ENCODE measurements around the gene RAB5IF. TPM values are rescaled to one million over a fixed set of nuclear protein-coding genes. Genes with fewer than 3 reads are reported as not detected.
A peak's percentile ranks its signal among the peaks of the same experiment; 100 is the strongest.

Gene RAB5IF
- total and polyA plus RNA-seq, 7 experiments from 2014 or later: 47.9 to 153 (median 93.9) TPM

- Histone ChIP-seq H3K4me1 (ENCODE audit: control insufficient read depth in 2 of 2, insufficient read depth in 2 of 2, low read length in 2 of 2) (no peaks in the 10 kb centered on the region), H3K36me3 (ENCODE audit: control insufficient read depth in 2 of 3, insufficient read depth in 3 of 3, low read length in 3 of 3) (peaks cover 10 to 55% (median 24%) of the 10 kb centered on the region in 3 experiments), H3K9me3 (ENCODE audit: control insufficient read depth in 2 of 3, low read length in 3 of 3) (no peaks in the 10 kb centered on the region), H3K4me3 (ENCODE audit: low read length) (no peak overlapping the region), H3K27me3 (ENCODE audit: control insufficient read depth in 2 of 2, insufficient read depth in 2 of 2, low read length in 2 of 2) (no peaks in the 10 kb centered on the region), H3K27ac (ENCODE audit: low read depth, low read length) (peak overlapping the region; percentile 41)
- H3K4me1 Mint-ChIP-seq: peaks cover 5 to 21% (median 18%) of the 10 kb centered on the region in 7 donors
- ChIA-PET CTCF (interaction anchor here (0.8 to 2.9 kb wide), 3 partner anchors 31 to 241 kb away, joined by 3 to 15 read pairs (median 7); partner anchors contain the start of gene SLA2), POLR2A (interaction anchor here (0.7 to 2.4 kb wide), 3 partner anchors 9 to 1636 kb away, joined by 3 to 15 read pairs (median 3); partner anchors contain the start of genes RAB5IF and SLA2)
- H3K4me3 Mint-ChIP-seq: no peak overlapping the region
- ATAC-seq (no peak), DNase-seq (no peak)
- H3K9me3 Mint-ChIP-seq: no peaks in the 10 kb centered on the region
- H3K27me3 Mint-ChIP-seq: no peaks in the 10 kb centered on the region
- H3K27ac Mint-ChIP-seq: peak overlapping the region in 8 of 9 donors; percentile 17 to 77 (median 50)
- intact Hi-C loops (cut with micrococcal nuclease): loop anchor here (5.0 to 10.0 kb wide), 2 partner anchors 247 to 250 kb away; a partner anchor contains a TSS
- H3K36me3 Mint-ChIP-seq: peaks cover 0 to 29% (median 7%) of the 10 kb centered on the region in 5 donors
These were observed 9.4 kb downstream of the RAB5IF start for GRCh38 chr20:36614781-36615557.

GRCh38 chr20:36620917-36621316, 15.3 kb downstream of the RAB5IF start:
- Histone ChIP-seq H3K36me3 (ENCODE audit: control insufficient read depth in 2 of 3, insufficient read depth in 3 of 3, low read length in 3 of 3) (peaks cover 0 to 28% (median 8%) of the 10 kb centered on the region in 3 experiments), H3K27me3 (ENCODE audit: control insufficient read depth in 2 of 2, insufficient read depth in 2 of 2, low read length in 2 of 2) (no peaks in the 10 kb centered on the region), H3K27ac (ENCODE audit: low read depth, low read length) (no peak overlapping the region), H3K9me3 (ENCODE audit: control insufficient read depth in 2 of 3, low read length in 3 of 3) (no peaks in the 10 kb centered on the region), H3K4me3 (ENCODE audit: low read length) (no peak overlapping the region), H3K4me1 (ENCODE audit: control insufficient read depth in 2 of 2, insufficient read depth in 2 of 2, low read length in 2 of 2) (peaks cover 0 to 5% of the 10 kb centered on the region in 2 donors)
- H3K9me3 Mint-ChIP-seq: no peaks in the 10 kb centered on the region
- POLR2A ChIA-PET: no interaction called here
- H3K27ac Mint-ChIP-seq: peak overlapping the region in 7 of 9 donors; percentile 14 to 91 (median 69)
- H3K27me3 Mint-ChIP-seq: no peaks in the 10 kb centered on the region
- H3K36me3 Mint-ChIP-seq: peaks cover 11 to 27% (median 19%) of the 10 kb centered on the region in 5 donors
- H3K4me1 Mint-ChIP-seq: peaks cover 16 to 31% (median 27%) of the 10 kb centered on the region in 7 donors
- DNase-seq: no peak
- no peak overlapping the region for H3K4me3 Mint-ChIP-seq
- CTCF ChIA-PET: no interaction called here
- intact Hi-C loops (cut with micrococcal nuclease): no loop called here
- no peak for ATAC-seq

DNA sequence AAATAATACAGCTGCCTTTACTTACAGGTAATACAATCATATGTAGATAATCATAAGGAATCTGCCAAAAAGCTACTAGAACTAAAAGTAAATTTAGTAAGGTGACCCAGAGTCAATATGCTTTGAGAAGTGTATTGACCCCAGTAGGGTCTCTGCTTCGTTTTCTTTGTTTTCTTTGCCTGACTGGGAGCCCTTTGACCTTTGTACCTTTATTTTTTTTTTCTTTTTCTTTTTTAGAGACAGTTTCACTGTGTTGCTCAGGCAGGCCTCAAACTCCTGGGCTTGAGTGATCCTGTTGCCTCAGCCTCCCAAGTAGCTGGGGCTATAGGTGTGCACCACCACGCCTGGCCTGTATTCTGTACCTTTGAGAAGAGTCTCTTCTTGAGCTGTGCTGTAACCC, 17.9 kb downstream of the RAB5IF start:
- peaks cover 11 to 44% (median 33%) of the 10 kb centered on the region in 5 donors for H3K36me3 Mint-ChIP-seq
- CTCF ChIA-PET: interaction anchor here (0.6 to 0.7 kb wide), 4 partner anchors 10 to 1368 kb away, joined by 3 to 5 read pairs (median 4); no protein-coding TSS in a partner anchor
- H3K27ac ChIP-seq (ENCODE audit: low read depth, low read length): peak overlapping the region; percentile 23
- H3K27ac Mint-ChIP-seq: peak overlapping the region; percentile 40 to 87 (median 76)
- H3K4me1 ChIP-seq (ENCODE audit: control insufficient read depth in 2 of 2, insufficient read depth in 2 of 2, low read length in 2 of 2): peaks cover 5 to 10% of the 10 kb centered on the region in 2 donors
- H3K9me3 ChIP-seq (ENCODE audit: control insufficient read depth in 2 of 3, low read length in 3 of 3): no peaks in the 10 kb centered on the region
- intact Hi-C loops (cut with micrococcal nuclease): no loop called here
- peaks cover 18 to 44% (median 39%) of the 10 kb centered on the region in 7 donors for H3K4me1 Mint-ChIP-seq
- H3K9me3 Mint-ChIP-seq: no peaks in the 10 kb centered on the region
- no peaks in the 10 kb centered on the region for H3K27me3 ChIP-seq (ENCODE audit: control insufficient read depth in 2 of 2, insufficient read depth in 2 of 2, low read length in 2 of 2)
- ATAC-seq (no peak), DNase-seq (no peak)
- H3K36me3 ChIP-seq (ENCODE audit: control insufficient read depth in 2 of 3, insufficient read depth in 3 of 3, low read length in 3 of 3): peaks cover 4 to 51% (median 9%) of the 10 kb centered on the region in 3 experiments
- no peak overlapping the region for H3K4me3 Mint-ChIP-seq
- no peak overlapping the region for H3K4me3 ChIP-seq (ENCODE audit: low read length)
- POLR2A ChIA-PET: interaction anchor here (0.6 to 1.4 kb wide), 3 partner anchors 11 to 101 kb away, joined by 3 to 6 read pairs (median 6); partner anchors contain the start of gene SLA2
- no peaks in the 10 kb centered on the region for H3K27me3 Mint-ChIP-seq

DNA sequence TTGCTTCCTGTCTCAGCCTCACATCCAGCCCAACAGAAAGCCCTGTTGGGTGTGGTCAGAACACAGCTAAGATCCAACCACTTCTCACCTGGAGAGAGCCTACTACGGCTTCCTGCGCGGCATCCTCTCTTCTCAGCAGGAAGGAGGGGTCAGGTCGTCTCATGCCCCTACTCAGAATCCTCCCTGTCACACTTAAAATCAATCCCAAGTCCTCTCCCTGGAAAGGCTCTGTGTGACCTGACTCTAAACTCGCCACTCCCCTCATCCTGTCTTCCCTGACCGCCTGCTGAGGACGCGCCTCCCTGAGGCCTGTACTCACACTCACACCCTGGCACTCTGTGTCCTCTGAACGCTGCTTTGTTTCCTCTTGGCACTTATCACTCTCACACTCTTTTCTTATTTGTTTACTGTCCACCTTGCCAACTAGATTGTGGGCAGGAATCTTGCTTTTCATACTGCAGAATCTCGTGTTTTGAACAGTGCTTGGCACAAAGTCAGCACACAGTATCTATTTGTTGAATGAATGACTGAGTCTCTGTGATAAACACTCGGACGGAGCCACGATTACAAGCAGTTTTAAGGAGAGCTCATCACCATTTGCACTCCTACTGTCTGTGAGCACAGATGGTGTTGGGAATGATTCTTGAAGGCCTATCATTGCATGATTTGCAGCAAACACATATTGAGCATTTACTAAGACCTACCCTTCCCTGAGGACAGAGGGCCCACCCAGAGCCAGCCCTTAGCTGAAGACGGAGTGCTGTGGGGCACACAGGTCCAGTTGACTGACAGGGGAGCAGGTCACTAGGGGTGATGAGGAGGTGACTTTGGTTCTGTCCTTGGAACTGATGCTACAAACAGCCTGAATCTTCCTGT, 18.7 kb downstream of the RAB5IF start:
- ChIA-PET POLR2A (interaction anchor here (1.2 to 2.1 kb wide), 4 partner anchors 10 to 22 kb away, joined by 3 to 13 read pairs (median 6); partner anchors contain the start of gene SLA2), CTCF (interaction anchor here (1.7 kb wide), 1 partner anchor 9 kb away, joined by 4 read pairs; no protein-coding TSS in a partner anchor)
- intact Hi-C loops (cut with micrococcal nuclease): no loop called here
- Mint-ChIP-seq H3K9me3 (no peaks in the 10 kb centered on the region), H3K27me3 (no peaks in the 10 kb centered on the region), H3K36me3 (peaks cover 11 to 49% (median 37%) of the 10 kb centered on the region in 5 donors), H3K4me1 (peaks cover 18 to 50% (median 44%) of the 10 kb centered on the region in 7 donors), H3K4me3 (peak overlapping the region in 2 of 10 donors; percentile 2 to 10), H3K27ac (peak overlapping the region; percentile 56 to 95 (median 76))
- H3K4me3 ChIP-seq (ENCODE audit: low read length): no peak overlapping the region
- H3K36me3 ChIP-seq (ENCODE audit: control insufficient read depth in 2 of 3, insufficient read depth in 3 of 3, low read length in 3 of 3): peaks cover 4 to 51% (median 9%) of the 10 kb centered on the region in 3 experiments
- DNase-seq (no peak), ATAC-seq (no peak)
- H3K27me3 ChIP-seq (ENCODE audit: control insufficient read depth in 2 of 2, insufficient read depth in 2 of 2, low read length in 2 of 2): no peaks in the 10 kb centered on the region
- H3K9me3 ChIP-seq (ENCODE audit: control insufficient read depth in 2 of 3, low read length in 3 of 3): no peaks in the 10 kb centered on the region
- peak overlapping the region; percentile 23 for H3K27ac ChIP-seq (ENCODE audit: low read depth, low read length)
- peaks cover 11 to 18% of the 10 kb centered on the region in 2 donors for H3K4me1 ChIP-seq (ENCODE audit: control insufficient read depth in 2 of 2, insufficient read depth in 2 of 2, low read length in 2 of 2)

DNA sequence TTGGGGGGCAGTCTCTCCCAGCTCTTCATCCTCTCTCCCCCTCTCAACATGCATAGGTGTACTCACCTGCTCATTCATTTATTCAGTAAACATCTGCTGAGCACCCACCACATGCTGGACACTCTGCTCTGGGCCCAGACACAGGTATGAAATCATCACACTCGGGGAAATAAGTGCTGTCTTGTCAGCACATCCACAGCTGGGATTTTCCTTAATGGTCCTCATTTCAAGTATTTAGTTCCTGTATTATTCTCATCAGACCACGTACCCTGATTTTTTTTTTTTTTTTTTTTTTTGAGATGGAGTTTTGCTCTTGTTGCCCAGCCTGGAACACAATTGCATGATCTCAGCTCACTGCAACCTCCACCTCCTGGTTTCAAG, 19.4 kb downstream of the RAB5IF start:
- no peaks in the 10 kb centered on the region for H3K9me3 ChIP-seq (ENCODE audit: control insufficient read depth in 2 of 3, low read length in 3 of 3)
- peaks cover 23 to 56% (median 49%) of the 10 kb centered on the region in 7 donors for H3K4me1 Mint-ChIP-seq
- peak overlapping the region; percentile 16 to 95 (median 69) for H3K27ac Mint-ChIP-seq
- H3K36me3 ChIP-seq (ENCODE audit: control insufficient read depth in 2 of 3, insufficient read depth in 3 of 3, low read length in 3 of 3): peaks cover 4 to 51% (median 9%) of the 10 kb centered on the region in 3 experiments
- intact Hi-C loops (cut with micrococcal nuclease): no loop called here
- H3K4me1 ChIP-seq (ENCODE audit: control insufficient read depth in 2 of 2, insufficient read depth in 2 of 2, low read length in 2 of 2): peaks cover 18 to 24% of the 10 kb centered on the region in 2 donors
- peaks cover 11 to 54% (median 37%) of the 10 kb centered on the region in 5 donors for H3K36me3 Mint-ChIP-seq
- H3K4me3 ChIP-seq (ENCODE audit: low read length): no peak overlapping the region
- ChIA-PET POLR2A (interaction anchor here (1.4 to 2.1 kb wide), 3 partner anchors 10 to 21 kb away, joined by 3 to 13 read pairs (median 6); partner anchors contain the start of gene SLA2), CTCF (interaction anchor here (0.6 to 1.7 kb wide), 2 partner anchors 8 to 111 kb away, joined by 3 to 4 read pairs; no protein-coding TSS in a partner anchor)
- no peak for ATAC-seq
- no peaks in the 10 kb centered on the region for H3K27me3 ChIP-seq (ENCODE audit: control insufficient read depth in 2 of 2, insufficient read depth in 2 of 2, low read length in 2 of 2)
- no peak overlapping the region for H3K27ac ChIP-seq (ENCODE audit: low read depth, low read length)
- no peaks in the 10 kb centered on the region for H3K9me3 Mint-ChIP-seq
- no peak for DNase-seq
- H3K4me3 Mint-ChIP-seq: no peak overlapping the region
- H3K27me3 Mint-ChIP-seq: no peaks in the 10 kb centered on the region

DNA sequence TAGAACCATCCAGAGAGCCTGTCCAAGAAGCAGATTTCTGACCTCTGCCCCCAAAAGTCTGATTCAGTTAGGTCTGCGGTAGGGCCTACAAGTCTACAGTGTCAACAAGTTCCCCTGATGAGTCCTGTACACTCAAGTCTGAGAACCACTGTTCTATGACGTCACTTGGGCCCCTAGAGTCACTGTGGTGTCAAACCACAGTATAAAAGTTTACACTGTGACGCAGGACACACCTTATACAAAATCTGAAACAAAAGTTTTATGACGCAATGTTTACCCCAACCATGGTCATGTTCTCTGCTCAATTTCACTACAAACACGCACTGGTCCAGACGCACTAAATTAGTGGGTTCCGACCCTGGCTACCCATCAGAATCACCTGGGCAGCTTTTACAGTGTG, 22.5 kb downstream of the RAB5IF start:
- Mint-ChIP-seq H3K27ac (peak overlapping the region in 7 of 9 donors; percentile 5 to 96 (median 59)), H3K27me3 (no peaks in the 10 kb centered on the region), H3K4me3 (peak overlapping the region in 3 of 10 donors; percentile 3 to 13 (median 10)), H3K4me1 (peaks cover 27 to 67% (median 61%) of the 10 kb centered on the region in 7 donors), H3K36me3 (peaks cover 11 to 62% (median 49%) of the 10 kb centered on the region in 5 donors), H3K9me3 (no peaks in the 10 kb centered on the region)
- ATAC-seq (peak; percentile 63), DNase-seq (no peak)
- ChIA-PET POLR2A (interaction anchor here (1.5 to 6.7 kb wide), 3 partner anchors 16 to 113 kb away, joined by 4 to 74 read pairs (median 15); partner anchors contain the start of genes RAB5IF and SLA2), CTCF (interaction anchor here (1.0 to 1.2 kb wide), 2 partner anchors 15 kb away, joined by 3 read pairs; no protein-coding TSS in a partner anchor)
- no peaks in the 10 kb centered on the region for H3K27me3 ChIP-seq (ENCODE audit: control insufficient read depth in 2 of 2, insufficient read depth in 2 of 2, low read length in 2 of 2)
- no peak overlapping the region for H3K4me3 ChIP-seq (ENCODE audit: low read length)
- no peak overlapping the region for H3K27ac ChIP-seq (ENCODE audit: low read depth, low read length)
- H3K9me3 ChIP-seq (ENCODE audit: control insufficient read depth in 2 of 3, low read length in 3 of 3): no peaks in the 10 kb centered on the region
- H3K4me1 ChIP-seq (ENCODE audit: control insufficient read depth in 2 of 2, insufficient read depth in 2 of 2, low read length in 2 of 2): peaks cover 28 to 33% of the 10 kb centered on the region in 2 donors
- intact Hi-C loops (cut with micrococcal nuclease): no loop called here
- H3K36me3 ChIP-seq (ENCODE audit: control insufficient read depth in 2 of 3, insufficient read depth in 3 of 3, low read length in 3 of 3): peaks cover 4 to 74% (median 9%) of the 10 kb centered on the region in 3 experiments

All from naive thymus-derived CD4-positive, alpha-beta T cell (primary cell).